Loucy (cell line): Measurements from ENCODE around the gene MRPS17.

ENCODE experiments used
- H2AFZ ChIP-seq: fragments of 200-600 bp; sonication (generic); 2 replicates; pipeline ENCODE4 v1.6.0; 2016; ENCODE audit warnings: antibody characterized with exemption, mild to moderate bottlenecking, low read length, moderate library complexity
- H3F3A ChIP-seq: fragments of 200-600 bp; 2 replicates; pipeline ENCODE4 v1.6.0; 2016; ENCODE audit warnings: antibody characterized with exemption, low read depth, mild to moderate bottlenecking
- H3K27me3 ChIP-seq: fragments of 200-600 bp; sonication (generic); 2 replicates; pipeline ENCODE4 v1.6.1; 2014; ENCODE audit warnings: low read length, mild to moderate bottlenecking; ENCODE audit not compliant: insufficient read depth, poor library complexity, severe bottlenecking
- H3K36me3 ChIP-seq: fragments of 200-600 bp; sonication (generic); 2 replicates; pipeline ENCODE4 v1.6.1; 2016; ENCODE audit warnings: low read length; ENCODE audit not compliant: insufficient read depth
- H3K4me1 ChIP-seq: fragments of 200-600 bp; sonication (generic); 2 replicates; pipeline ENCODE4 v1.5.1; 2014; ENCODE audit warnings: low read length, mild to moderate bottlenecking; ENCODE audit not compliant: insufficient read depth, poor library complexity, severe bottlenecking
- H3K4me2 ChIP-seq: fragments of 200-600 bp; sonication (generic); 2 replicates; pipeline ENCODE4 v1.6.0; 2014; ENCODE audit warnings: antibody characterized with exemption, low read length, low read depth, mild to moderate bottlenecking; ENCODE audit not compliant: poor library complexity, severe bottlenecking
- H3K4me3 ChIP-seq: fragments of 200-600 bp; sonication (generic); 2 replicates; pipeline ENCODE4 v1.5.1; 2014; ENCODE audit warnings: low read length, mild to moderate bottlenecking, mixed read lengths; ENCODE audit not compliant: poor library complexity, severe bottlenecking
- H3K79me2 ChIP-seq: fragments of 200-600 bp; sonication (generic); 2 replicates; pipeline ENCODE4 v1.6.1; 2014; ENCODE audit warnings: low read length; ENCODE audit not compliant: insufficient read depth
- H3K9ac ChIP-seq: fragments of 200-600 bp; sonication (generic); 2 replicates; pipeline ENCODE4 v1.6.0; 2014; ENCODE audit warnings: mild to moderate bottlenecking, low read depth, low read length, moderate library complexity; ENCODE audit not compliant: poor library complexity, severe bottlenecking
- H3K9me2 ChIP-seq: fragments of 200-600 bp; sonication (generic); replicated peaks from 2 replicates; pipeline ENCODE4 v1.6.1; 2016; ENCODE audit warnings: low read depth, low read length, mixed read lengths
- H3K9me3 ChIP-seq: fragments of 200-600 bp; sonication (generic); 2 replicates; pipeline ENCODE4 v1.6.1; 2014; ENCODE audit warnings: mild to moderate bottlenecking, antibody characterized with exemption, low read length, low read depth; ENCODE audit not compliant: insufficient read depth
- H4K20me1 ChIP-seq: fragments of 200-600 bp; sonication (generic); 2 replicates; pipeline ENCODE4 v1.6.0; 2014; ENCODE audit warnings: antibody characterized with exemption, low read length, mild to moderate bottlenecking; ENCODE audit not compliant: insufficient read depth, poor library complexity, severe bottlenecking
- CTCF ChIP-seq: fragments of 200-600 bp; sonication (generic); conservative IDR thresholded peaks from 2 replicates; pipeline ENCODE4 v1.5.1; 2014; ENCODE audit warnings: mild to moderate bottlenecking, antibody characterized with exemption, low read length
- EZH2phosphoT487 ChIP-seq: fragments of 200-600 bp; IDR thresholded peaks from 2 replicates; pipeline ENCODE4 v1.6.1; 2018; ENCODE audit warnings: antibody characterized with exemption, mild to moderate bottlenecking, moderate library complexity, borderline replicate concordance

MRPS17 gene

GRCh38 chr7:55951637-55952351 is at the start of gene MRPS17:
Gene MRPS17 (plus strand): TSS chr7:55951877. CDS start chr7:55953196, 1,319 bp downstream.
- Histone ChIP-seq H3K36me3 (no peaks in the 10 kb centered on the region; the same call in 1 of the 2 replicates), H3K4me3 (peak within 1 kb of the TSS; percentile 100), H3K9ac (peak within 1 kb of the TSS; percentile 99), H3K9me2 (no peaks in the 10 kb centered on the region), H3K4me1 (peaks cover 4% of the 10 kb centered on the region), H3F3A (no peaks in the 10 kb centered on the region), H4K20me1 (peaks cover 7% of the 10 kb centered on the region), H2AFZ (peak within 1 kb of the TSS; percentile 97), H3K9me3 (no peaks in the 10 kb centered on the region), H3K79me2 (peaks cover 21% of the 10 kb centered on the region), H3K27me3 (no peaks in the 10 kb centered on the region), H3K4me2 (peak within 1 kb of the TSS; percentile 87)
- TF ChIP-seq EZH2phosphoT487: no peak
- no peak for TF ChIP-seq CTCF

- no peaks in the 10 kb centered on the region for H3K9me2 ChIP-seq
- H4K20me1 ChIP-seq: no peaks in the 10 kb centered on the region
- H3K79me2 ChIP-seq: no peaks in the 10 kb centered on the region
- no peak overlapping the region for H2AFZ ChIP-seq
- H3K36me3 ChIP-seq: no peaks in the 10 kb centered on the region
- no peaks in the 10 kb centered on the region for H3F3A ChIP-seq
- H3K27me3 ChIP-seq: no peaks in the 10 kb centered on the region
- no peaks in the 10 kb centered on the region for H3K4me1 ChIP-seq
- no peak overlapping the region for H3K9ac ChIP-seq
- no peaks in the 10 kb centered on the region for H3K9me3 ChIP-seq
- no peak overlapping the region for H3K4me2 ChIP-seq
- TF ChIP-seq CTCF (no peak), EZH2phosphoT487 (no peak)
- H3K4me3 ChIP-seq: no peak overlapping the region
These were observed 47.5 kb upstream of the MRPS17 start for GRCh38 chr7:55903985-55904759.

- no peaks in the 10 kb centered on the region for H3K79me2 ChIP-seq
- no peaks in the 10 kb centered on the region for H3K27me3 ChIP-seq
- H3F3A ChIP-seq: no peaks in the 10 kb centered on the region
- no peaks in the 10 kb centered on the region for H3K4me1 ChIP-seq
- H3K4me3 ChIP-seq: no peak overlapping the region
- TF ChIP-seq CTCF (no peak), EZH2phosphoT487 (no peak)
- H3K9ac ChIP-seq: no peak overlapping the region
- no peak overlapping the region for H2AFZ ChIP-seq
- H3K36me3 ChIP-seq: no peaks in the 10 kb centered on the region
- no peaks in the 10 kb centered on the region for H4K20me1 ChIP-seq
- H3K4me2 ChIP-seq: no peak overlapping the region
- H3K9me3 ChIP-seq: no peaks in the 10 kb centered on the region
- H3K9me2 ChIP-seq: no peaks in the 10 kb centered on the region
These were observed 38.9 kb upstream of the MRPS17 start for GRCh38 chr7:55912748-55913158.
